Tibial nerve (tissue), 4 donors: ENCODE results near the gene SLC51A. TPM values are rescaled to one million over a fixed set of nuclear protein-coding genes. Genes with fewer than 3 reads are reported as not detected.
"Not testable (repeated sequence)": the region's sequence is repeated elsewhere in the genome, so short reads cannot be mapped to it uniquely, and the experiment has no call there.

Experiments used
- DNase-seq, 2 donors: peaks; one replicate each; pipeline ENCODE4 v3.0.0-alpha.2; 2019; ENCODE audit warnings: low spot score in 2 of 2
- H3K27ac ChIP-seq, 4 donors: fragments of 200-600 bp; sonication (generic) in 3 of 4; one replicate each; pipeline ENCODE4 v1.5.1; 2017 to 2019; ENCODE audit warnings: mild to moderate bottlenecking in 1 of 4
- H3K27me3 ChIP-seq, 2 donors: fragments of 200-600 bp; sonication (generic) in 1 of 2; one replicate each; pipeline versions ENCODE4 v1.5.1 to v1.6.0; 2017 to 2019
- H3K36me3 ChIP-seq, 3 donors: fragments of 200-600 bp; sonication (generic); one replicate each; pipeline ENCODE4 v1.5.1; 2018 to 2019
- H3K4me1 ChIP-seq, 4 donors: fragments of 200-600 bp; sonication (generic) in 3 of 4; one replicate each; pipeline ENCODE4 v1.5.1; 2017 to 2019
- H3K4me3 ChIP-seq, 4 donors: fragments of 200-600 bp; sonication (generic) in 3 of 4; one replicate each; pipeline ENCODE4 v1.5.1; 2017 to 2019; ENCODE audit warnings: mild to moderate bottlenecking in 1 of 4, moderate library complexity in 1 of 4
- H3K9me3 ChIP-seq, 4 donors: fragments of 200-600 bp; sonication (generic) in 3 of 4; one replicate each; pipeline ENCODE4 v1.5.1; 2017 to 2019
- EP300 ChIP-seq, 2 donors: sonication (generic); formaldehyde crosslinking; IDR thresholded peaks; one replicate each; pipeline ENCODE4 v1.6.1; 2017; ENCODE audit warnings: antibody characterized with exemption in 2 of 2, mild to moderate bottlenecking in 1 of 2
- POLR2A ChIP-seq, 2 donors: fragments of 450-650 bp; IDR thresholded peaks; one replicate each; pipeline ENCODE4 v1.6.1; 2017; ENCODE audit warnings: antibody characterized with exemption in 2 of 2, mild to moderate bottlenecking in 2 of 2, moderate library complexity in 2 of 2
- WGBS, 2 donors: methylation state at CpG; one replicate each; pipeline ENCODE4 v1.1.5; 2018; 5-methylcytosine and 5-hydroxymethylcytosine counted together
- total RNA-seq, 4 donors: library from RNA; depleted of rRNA; stranded (reverse); fragments of >200 nt; gene quantifications; one replicate each; pipeline ENCODE4 v1.1.0, GENCODE V29; 2016
- TF ChIP-seq, protein P1 (sequence below), 5 experiments: fragments of 200-600 bp in 3 of 5; fragments of 450-650 bp in 2 of 5; sonication (generic) in 3 of 5; IDR thresholded peaks; one replicate each; pipeline ENCODE4 v1.5.1; 2016 to 2019; ENCODE audit warnings: antibody characterized with exemption in 5 of 5, mild to moderate bottlenecking in 3 of 5, moderate library complexity in 2 of 5

The SLC51A gene
- total RNA-seq, 4 donors from 2014 or later, result 0.30 to 0.66 TPM; not detected in 2

- H3K36me3 ChIP-seq, result no peaks in the 10 kb centered on the region
- DNase-seq, result no peak
- WGBS, 2 donors, result 83 to 95% methylated on average over 21 to 24 of the region's 24 CpGs
- peaks cover 0 to 34% of the 10 kb centered on the region in 2 donors for H3K27me3 ChIP-seq
- H3K4me1 ChIP-seq, result peaks cover 0 to 10% (median 0%) of the 10 kb centered on the region in 4 donors
- H3K4me3 ChIP-seq, result no peak overlapping the region
- H3K9me3 ChIP-seq, result peaks cover 0 to 10% (median 0%) of the 10 kb centered on the region in 4 donors
- TF ChIP-seq EP300 (IDR thresholded peaks at IDR 0.05) (no peak), POLR2A (IDR thresholded peaks at IDR 0.05) (no peak)
- TF ChIP-seq, protein P1, sequence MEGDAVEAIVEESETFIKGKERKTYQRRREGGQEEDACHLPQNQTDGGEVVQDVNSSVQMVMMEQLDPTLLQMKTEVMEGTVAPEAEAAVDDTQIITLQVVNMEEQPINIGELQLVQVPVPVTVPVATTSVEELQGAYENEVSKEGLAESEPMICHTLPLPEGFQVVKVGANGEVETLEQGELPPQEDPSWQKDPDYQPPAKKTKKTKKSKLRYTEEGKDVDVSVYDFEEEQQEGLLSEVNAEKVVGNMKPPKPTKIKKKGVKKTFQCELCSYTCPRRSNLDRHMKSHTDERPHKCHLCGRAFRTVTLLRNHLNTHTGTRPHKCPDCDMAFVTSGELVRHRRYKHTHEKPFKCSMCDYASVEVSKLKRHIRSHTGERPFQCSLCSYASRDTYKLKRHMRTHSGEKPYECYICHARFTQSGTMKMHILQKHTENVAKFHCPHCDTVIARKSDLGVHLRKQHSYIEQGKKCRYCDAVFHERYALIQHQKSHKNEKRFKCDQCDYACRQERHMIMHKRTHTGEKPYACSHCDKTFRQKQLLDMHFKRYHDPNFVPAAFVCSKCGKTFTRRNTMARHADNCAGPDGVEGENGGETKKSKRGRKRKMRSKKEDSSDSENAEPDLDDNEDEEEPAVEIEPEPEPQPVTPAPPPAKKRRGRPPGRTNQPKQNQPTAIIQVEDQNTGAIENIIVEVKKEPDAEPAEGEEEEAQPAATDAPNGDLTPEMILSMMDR (IDR thresholded peaks at IDR 0.05), result no peak
- no peak overlapping the region for H3K27ac ChIP-seq
Measured at GRCh38 chr3:196208942-196209695, 7.2 kb upstream of the SLC51A start.

DNA sequence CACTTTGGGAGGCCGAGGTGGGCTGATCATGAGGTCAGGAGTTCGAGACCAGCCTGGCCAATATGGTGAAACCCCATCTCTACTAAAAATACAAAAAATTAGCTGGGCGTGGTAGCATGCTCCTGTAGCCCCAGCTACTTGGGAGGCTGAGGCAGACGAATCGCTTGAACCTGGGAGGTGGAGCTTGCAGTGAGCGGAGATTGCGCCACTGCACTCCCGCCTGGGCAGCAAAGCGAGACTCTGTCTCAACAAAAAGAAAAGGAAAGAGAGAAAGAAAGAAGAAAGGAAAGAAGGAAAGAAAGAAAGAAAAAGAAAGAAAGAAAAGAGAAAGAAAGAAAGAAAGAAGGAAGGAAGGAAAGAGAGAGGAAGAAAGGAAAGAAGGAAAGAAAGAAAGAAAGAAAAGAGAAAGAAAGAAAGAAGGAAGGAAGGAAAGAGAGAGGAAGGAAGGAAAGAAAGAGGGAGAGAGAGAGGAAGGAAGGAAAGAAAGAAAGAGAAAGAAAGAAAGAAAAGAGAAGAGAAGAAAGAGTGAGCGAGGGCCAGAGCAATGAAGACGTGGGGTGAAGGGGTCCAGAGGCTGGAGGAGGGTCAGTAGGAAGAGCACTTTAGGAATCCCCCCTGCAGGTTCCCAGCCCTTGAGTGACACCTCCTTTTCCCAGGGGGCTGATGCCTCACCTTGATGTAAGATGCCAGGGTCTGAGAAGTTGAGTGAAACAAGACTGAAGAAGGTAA, 6.2 kb upstream of the SLC51A start:
- H3K36me3 ChIP-seq, H3K27ac ChIP-seq, DNase-seq, H3K4me3 ChIP-seq, H3K9me3 ChIP-seq: not testable (repeated sequence)
- Histone ChIP-seq H3K4me1 (peaks cover 0 to 10% (median 0%) of the 10 kb centered on the region in 4 donors), H3K27me3 (peaks cover 0 to 39% of the 10 kb centered on the region in 2 donors)
- 89 to 93% methylated on average over 11 of the region's 11 CpGs for WGBS, 2 donors

DNA sequence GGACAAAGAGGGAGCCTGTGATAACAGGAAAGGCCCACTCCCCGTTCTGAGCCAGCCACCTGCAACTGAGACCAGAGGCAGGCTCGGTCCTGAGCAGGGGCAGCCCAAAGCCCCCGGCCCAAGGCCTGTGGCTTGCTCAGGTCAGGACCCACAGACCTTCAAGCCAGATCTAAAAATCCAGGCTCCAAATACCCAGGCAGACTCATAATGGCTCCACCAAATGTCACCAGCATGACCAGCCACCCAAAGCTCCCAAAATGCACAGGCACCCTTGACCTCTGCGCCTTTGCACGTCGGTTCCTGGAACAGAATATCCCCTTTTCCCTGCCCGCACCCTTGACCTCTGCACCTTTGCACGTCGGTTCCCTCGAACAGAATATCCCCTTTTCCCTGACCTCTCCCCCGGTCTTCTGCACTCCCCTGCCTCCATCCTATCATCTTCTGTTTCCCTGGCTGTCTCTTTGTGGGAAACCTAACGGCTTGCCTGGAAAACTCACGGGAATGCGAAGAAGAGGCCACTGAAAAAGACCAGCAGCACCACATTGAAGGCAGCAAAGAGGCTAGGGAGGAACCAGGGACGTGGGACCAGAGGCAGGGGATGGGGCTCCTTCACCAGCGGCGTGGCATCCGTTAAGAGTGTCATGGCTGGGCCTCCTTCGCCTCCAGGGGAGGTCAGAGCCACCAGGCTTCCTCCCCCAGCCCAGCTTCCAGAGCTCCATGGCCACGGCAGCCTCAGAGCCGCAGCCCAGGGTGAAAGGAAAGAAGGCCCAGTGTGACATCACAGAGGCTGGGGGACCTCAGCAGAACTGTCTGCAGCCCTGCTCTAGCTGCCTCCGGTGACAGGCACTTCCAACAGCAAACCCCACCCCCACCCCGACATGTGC, 5.4 kb upstream of the SLC51A start, which contains the start of gene ZDHHC19:
Gene ZDHHC19, minus strand, starts transcription at position 728 of the 884 bp plus-strand sequence. Its CDS starts 85 bp downstream, at position 643.
- WGBS, 2 donors, result 57 to 62% methylated on average over 23 of the region's 23 CpGs
- H3K4me1 ChIP-seq, result peaks cover 0 to 10% (median 0%) of the 10 kb centered on the region in 4 donors
- no peaks in the 10 kb centered on the region for H3K36me3 ChIP-seq

DNA sequence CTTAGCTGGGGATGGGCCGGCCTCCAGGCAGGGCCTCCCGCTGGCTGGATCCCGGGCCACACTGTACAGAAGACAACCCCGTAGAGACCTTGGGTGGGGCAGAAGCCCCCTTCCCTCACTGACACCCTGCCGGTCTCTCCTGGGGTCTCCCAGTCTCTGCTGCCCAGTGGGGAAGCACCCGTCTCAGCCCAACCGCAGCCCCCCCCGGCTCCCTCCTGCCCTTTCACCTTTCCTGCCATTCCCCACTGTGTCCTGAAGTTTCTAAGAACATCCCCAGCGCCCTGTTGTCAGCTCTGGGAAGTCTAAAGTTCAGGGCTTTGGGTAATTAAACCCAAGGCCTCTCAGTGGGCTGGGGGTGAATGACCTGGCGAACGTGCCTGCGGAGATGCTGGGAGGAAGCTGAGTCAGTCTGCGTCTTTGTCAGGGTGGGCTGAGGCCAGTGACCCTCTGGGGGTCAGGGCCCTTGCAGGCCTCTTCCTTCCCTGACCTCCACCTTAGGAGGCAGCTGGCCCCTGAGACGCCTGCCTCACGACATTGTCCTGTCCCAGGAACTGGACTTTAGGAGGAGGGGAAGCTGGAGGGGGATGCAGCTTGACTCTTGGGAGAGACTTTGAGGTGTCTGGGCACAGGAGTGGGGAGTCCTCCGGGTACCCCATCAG, 1.4 kb upstream of the SLC51A start:
- Histone ChIP-seq H3K4me1 (peaks cover 0 to 15% (median 4%) of the 10 kb centered on the region in 4 donors), H3K27ac (no peak overlapping the region), H3K4me3 (no peak overlapping the region), H3K9me3 (no peaks in the 10 kb centered on the region), H3K36me3 (no peaks in the 10 kb centered on the region), H3K27me3 (peaks cover 0 to 16% of the 10 kb centered on the region in 2 donors)
- TF ChIP-seq, protein P1 (IDR thresholded peaks at IDR 0.05), result no peak
- TF ChIP-seq POLR2A (IDR thresholded peaks at IDR 0.05) (no peak), EP300 (IDR thresholded peaks at IDR 0.05) (no peak)
- no peak for DNase-seq
- WGBS, 2 donors, result 64 to 68% methylated on average over 15 to 16 of the region's 16 CpGs

More for the DNA sequence above, 5.4 kb upstream of the SLC51A start, which contains the start of gene ZDHHC19:
- no peaks in the 10 kb centered on the region for H3K9me3 ChIP-seq
- TF ChIP-seq, protein P1 (IDR thresholded peaks at IDR 0.05), result no peak
- TF ChIP-seq POLR2A (IDR thresholded peaks at IDR 0.05) (no peak), EP300 (IDR thresholded peaks at IDR 0.05) (no peak)
- no peak within 1 kb of the TSS for H3K4me3 ChIP-seq
- peaks cover 0 to 37% of the 10 kb centered on the region in 2 donors for H3K27me3 ChIP-seq
- no peak for DNase-seq
- no peak within 1 kb of the TSS for H3K27ac ChIP-seq
